Left renal pelvis (tissue), 4 donors: ENCODE data around the gene TRAPPC2L. TPM values are rescaled to one million over a fixed set of nuclear protein-coding genes. Genes with fewer than 3 reads are reported as not detected.
"Not testable (repeated sequence)": the region's sequence is repeated elsewhere in the genome, so short reads cannot be mapped to it uniquely, and the experiment has no call there.

Experiments used
- DNase-seq, 4 donors: peaks; one replicate each; pipeline ENCODE4 v3.0.0-alpha.2; 2013; ENCODE audit warnings: low read depth in 4 of 4, low spot score in 3 of 4
- polyA plus RNA-seq, 4 donors: library from polyadenylated mRNA; unstranded; fragments of 120-200 nt; gene quantifications; one replicate each; pipeline ENCODE4 v1.2.1, GENCODE V29; 2013; ENCODE audit not compliant: insufficient read length in 4 of 4

Gene TRAPPC2L
- polyA plus RNA-seq, 4 donors, result 57.9 to 91.5 (median 77.5) TPM

DNA sequence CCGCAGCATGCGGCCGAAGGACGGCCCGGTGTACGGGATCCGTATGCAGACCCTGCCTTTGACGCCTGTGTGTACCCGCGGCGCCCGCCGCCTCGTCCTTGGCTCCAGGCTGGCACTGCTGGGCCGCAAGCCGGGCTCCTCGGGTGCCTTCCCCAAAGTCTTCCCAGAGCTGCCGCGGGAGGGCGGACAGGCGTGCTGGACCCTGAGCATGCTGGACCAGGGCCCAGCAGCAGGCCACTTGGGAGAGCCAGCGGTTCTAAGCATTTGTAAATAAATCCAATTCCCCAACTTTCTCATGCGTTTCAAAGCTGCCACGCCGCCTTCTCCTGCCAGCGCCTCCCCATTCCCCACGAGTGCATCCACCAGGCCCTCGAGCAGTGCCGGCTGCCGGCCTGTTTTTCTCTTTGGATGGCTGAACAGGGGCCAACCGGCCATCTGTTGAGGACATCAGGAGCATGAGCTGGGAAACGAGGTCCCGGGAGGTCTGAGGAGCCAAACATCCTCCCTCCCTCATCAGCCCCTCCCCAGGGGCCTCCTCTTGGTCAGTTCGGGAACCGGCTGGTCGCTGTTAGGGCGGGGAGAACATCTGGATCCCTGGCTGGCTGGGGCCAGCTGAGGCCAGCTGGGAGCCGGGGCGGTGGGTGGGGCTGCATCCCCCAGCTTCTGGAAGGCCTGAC lies 30.1 kb downstream of the TRAPPC2L start:
- peak in 3 of 4 donors; percentile 16 to 35 (median 34) for DNase-seq

- no peak for DNase-seq
Observed at GRCh38 chr16:88888057-88888456, 31.1 kb downstream of the TRAPPC2L start.

DNA sequence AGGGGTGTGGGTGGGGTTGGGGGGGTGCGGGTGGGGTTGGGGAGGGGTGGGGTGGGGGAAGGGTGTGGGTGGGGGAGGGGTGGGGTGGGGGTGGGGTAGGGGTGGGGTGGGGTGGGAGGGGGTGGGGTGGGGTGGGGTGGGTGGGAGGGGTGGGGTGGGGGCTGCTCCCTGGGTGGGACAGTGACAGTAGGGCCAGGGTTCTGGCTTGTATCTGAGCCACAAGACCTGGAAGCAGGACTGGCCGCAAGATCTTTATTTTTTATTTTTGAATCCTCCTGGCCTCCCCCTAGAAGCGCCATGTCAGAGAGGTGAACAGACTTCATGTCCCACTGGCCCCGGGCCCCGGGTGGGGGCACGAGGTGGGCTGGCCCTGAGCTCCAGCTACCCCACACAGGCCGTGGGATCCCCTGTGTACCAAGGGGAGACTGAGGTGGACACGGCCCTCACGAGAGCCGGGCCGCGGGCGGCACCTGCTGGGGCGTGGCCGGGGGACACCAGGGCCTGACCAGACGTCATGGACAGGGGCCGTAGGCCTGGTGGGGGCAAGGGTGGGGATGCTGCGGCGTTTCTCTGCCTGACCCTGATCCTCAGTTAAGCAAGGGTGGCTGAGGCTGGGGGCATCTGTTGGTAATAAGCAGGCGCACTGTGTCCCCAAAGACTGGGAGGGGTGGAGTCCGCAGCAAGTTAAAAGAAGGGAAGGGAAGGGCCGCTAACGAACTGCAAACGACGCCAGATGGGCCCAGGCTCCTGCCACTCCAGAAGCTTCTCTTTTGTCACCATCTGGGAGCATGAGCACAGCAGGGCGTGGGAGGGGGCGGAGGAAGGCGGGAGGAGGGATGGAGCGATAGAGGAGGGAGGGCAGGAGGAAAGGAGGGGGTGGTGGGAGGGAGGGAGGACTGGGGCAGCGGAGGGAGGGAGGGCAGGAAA lies 31.8 kb downstream of the TRAPPC2L start:
- DNase-seq, result no peak

- DNase-seq, result not testable (repeated sequence)
Observed at GRCh38 chr16:88889702-88890352, 32.9 kb downstream of the TRAPPC2L start.

DNA sequence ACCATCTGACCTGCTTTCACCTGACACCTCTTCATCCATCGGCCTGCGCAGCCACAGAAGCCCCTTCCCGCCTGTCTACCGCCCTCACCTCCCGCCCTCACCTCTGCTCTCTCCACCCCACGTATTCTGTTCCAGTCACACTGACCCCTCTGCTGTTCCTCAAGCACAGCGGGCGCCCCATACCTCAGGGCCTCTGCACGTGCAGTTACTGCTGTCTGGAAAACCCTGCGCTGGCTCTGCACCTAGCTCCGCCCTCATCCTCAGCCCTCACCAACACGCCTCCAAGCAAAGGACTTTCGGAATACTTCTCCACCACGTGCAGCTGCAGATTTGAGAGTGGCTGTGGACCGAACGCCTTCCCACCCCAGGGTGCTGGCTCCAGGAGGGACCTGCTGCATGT lies 34.2 kb downstream of the TRAPPC2L start:
- no peak for DNase-seq

- DNase-seq, result no peak
Observed at GRCh38 chr16:88892065-88892464, 35.1 kb downstream of the TRAPPC2L start.

DNA sequence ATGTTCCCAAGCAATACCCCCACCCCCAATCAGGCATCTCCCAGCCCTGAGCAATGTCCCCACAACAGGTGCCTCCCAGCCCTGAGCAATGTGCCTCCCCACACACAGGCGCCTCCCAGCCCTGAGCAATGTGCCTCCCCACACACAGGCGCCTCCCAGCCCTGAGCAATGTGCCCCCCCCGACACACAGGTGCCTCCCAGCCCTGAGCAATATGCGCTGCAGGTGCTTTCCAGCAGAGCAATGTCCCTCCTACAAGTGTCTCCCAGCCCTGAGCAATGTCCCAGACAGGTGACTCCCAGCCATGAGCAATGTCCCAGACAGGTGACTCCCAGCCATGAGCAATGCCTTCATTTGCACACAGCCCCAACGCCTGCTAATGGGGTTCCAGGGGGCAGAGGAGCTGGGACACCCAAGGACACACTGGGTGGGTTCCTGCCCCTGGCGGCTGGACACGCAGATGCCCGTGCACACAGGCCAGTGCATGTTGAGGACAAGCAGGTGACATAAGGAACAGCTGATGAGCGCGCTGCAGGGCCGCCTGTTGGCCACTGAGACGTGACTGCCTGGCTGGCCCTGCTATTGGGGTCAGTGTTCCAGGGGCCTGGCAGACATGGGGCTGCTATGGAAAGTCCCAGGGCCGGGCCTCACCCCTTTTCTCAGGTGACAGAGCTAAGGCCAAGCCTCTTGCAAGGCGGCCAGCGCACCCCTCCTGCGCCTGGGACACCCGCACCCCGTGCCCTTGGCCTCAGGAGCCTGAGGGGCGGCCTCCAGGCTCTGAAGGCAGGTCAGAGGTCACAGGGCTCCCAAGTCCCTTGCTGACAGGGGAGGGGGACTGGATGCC lies 36.4 kb downstream of the TRAPPC2L start:
- DNase-seq, result no peak

DNA sequence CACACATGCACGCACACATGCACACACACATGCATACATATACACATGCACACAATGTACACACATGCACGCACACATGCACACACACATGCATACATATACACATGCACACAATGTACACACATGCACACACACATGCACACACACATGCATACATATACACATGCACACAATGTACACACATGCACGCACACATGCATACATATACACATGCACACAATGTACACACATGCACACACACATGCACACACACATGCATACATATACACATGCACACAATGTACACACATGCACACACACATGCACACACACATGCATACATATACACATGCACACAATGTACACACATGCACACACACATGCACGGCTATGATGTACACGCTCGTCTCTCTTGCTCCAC lies 37.3 kb downstream of the TRAPPC2L start:
- not testable (repeated sequence) for DNase-seq

- no peak for DNase-seq
Observed at GRCh38 chr16:88894681-88895300, 37.9 kb downstream of the TRAPPC2L start.

GRCh38 chr16:88895335-88895734 lies 38.4 kb downstream of the TRAPPC2L start:
- no peak for DNase-seq

DNA sequence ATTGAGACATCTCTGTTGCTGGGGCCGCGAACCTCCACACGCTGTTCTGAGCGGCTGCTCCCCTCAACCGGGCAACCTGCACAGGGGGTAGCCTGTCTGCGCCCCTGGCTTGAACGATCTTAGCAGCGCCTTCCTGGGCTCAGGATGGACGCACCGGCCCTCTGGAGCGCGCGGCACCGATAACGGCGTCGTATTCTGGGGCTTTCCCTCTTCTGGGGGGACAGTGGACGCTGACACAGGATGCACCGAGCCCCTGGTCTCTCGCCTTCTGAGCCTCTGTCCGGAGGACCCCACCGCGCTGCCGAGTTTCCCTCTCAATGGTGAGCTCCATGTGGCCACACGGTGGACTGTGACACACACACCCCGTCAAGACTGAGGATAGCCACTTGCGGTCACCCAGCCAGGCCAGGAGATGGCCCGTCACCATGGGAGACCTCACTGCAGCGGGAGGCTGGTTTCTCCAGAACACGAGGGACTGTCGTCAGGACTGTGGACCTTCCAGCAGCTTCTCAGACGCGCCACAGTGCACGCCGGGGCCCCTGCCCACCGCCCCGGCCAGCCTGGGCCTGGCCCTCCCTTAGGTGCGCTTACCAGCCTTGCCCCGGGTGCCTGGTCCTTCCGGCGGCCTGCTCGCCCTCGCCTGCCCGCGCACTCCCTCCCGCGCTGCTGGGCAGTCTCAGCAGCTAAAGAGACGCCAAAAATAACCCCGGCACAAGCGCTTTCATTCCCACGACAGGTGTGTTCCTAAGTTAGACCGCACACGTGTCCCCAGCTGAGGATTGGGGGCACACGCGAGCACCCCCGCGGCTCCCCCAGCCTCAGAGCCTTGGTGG lies 39.5 kb downstream of the TRAPPC2L start:
- no peak for DNase-seq

DNA sequence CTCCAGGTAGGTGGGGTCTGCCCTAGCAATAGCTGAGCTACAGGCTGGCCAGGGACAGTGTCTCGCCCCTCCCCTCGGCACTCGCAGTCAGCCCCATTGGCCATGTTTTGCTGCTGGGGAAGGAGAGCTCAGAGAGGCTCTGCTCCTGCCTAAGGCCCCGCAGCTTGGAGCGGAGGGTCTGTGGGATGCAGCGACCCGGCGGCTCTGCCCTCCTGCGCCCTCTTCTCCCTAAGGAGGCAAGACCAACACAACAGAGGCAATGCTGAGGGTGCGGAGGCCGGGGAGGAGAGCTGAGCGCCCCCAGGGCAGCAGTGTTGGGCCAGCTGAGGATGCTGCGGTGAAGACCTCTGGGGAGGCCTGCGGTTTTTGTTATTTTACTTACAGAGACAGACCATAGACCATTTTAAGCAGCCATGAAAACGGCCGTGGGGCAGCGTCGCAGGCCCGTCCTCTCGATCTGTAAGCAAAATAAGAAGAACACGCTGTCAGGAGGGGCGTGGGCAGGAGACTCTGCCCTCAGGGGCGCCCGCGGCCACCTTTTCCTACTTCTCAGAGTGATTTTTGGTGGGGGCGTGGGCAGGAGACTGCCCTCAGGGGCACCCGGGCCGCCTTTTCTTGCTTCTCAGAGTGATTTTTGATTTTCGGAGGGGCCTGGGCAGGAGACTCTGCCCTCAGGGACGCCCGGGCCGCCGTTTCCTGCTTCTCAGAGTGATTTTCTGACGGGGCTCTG lies 40.9 kb downstream of the TRAPPC2L start:
- no peak for DNase-seq

- no peak for DNase-seq
Observed at GRCh38 chr16:88899901-88900661, 43.2 kb downstream of the TRAPPC2L start.

GRCh38 chr16:88900662-88901052 lies 43.7 kb downstream of the TRAPPC2L start:
- DNase-seq, result no peak

GRCh38 chr16:88901718-88902337 lies 44.9 kb downstream of the TRAPPC2L start:
- no peak for DNase-seq

DNA sequence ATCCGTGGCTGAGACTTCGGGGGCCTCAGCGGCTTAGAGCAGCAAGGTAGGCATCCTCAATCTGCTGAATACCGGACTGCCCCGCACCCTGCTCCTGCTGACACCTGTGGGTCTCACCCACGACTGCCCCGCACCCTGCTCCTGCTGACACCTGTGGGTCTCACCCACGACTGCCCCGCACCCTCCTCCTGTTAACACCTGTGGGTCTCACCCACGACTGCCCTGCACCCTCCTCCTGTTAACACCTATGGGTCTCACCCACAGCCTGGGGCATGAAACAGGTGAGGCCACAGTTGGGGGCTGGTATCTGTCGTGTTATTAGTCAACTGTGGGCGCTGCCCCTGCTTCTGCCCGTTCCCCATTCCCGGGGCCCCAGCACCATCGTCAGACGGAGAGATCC lies 45.8 kb downstream of the TRAPPC2L start:
- DNase-seq, result no peak

DNA sequence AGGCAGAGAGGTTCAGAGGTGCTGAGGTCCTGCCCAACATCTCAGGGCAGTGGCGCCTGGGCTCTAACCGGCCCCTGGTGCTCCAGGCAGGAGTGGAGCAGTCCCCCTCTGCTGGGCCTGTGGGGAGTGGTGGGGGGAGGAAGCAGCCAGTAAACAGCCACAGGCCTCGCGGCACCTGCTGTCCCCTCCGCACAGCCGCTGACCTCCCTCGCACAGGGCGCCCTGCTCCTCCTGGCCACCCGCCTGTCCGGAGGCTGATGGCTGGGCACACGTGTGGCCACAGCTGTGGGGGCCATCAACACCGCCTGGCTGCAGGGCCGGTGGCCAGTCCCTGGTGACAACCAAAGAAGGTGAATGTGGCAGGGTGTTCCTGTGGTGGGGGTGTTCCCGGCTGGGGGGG lies 46.3 kb downstream of the TRAPPC2L start:
- no peak for DNase-seq
